HepG2 (cell line): ENCODE data around the gene ZNF341. TPM values are rescaled to one million over a fixed set of nuclear protein-coding genes. Genes with fewer than 3 reads are reported as not detected.

Experiments
- ARNT ChIP-seq: fragments of 450-650 bp; IDR thresholded peaks from 2 replicates; pipeline ENCODE4 v1.6.1; 2017
- GABPA ChIP-seq, 2 experiments: IDR thresholded peaks; 2 replicates each; pipeline ENCODE4 v1.6.1; 2011 to 2016; ENCODE audit warnings: low read depth in 2 of 2, low read length in 1 of 2, missing biosample characterization in 1 of 2, missing genetic modification characterization in 1 of 2
- HDAC1 ChIP-seq: sonication (generic); formaldehyde crosslinking; IDR thresholded peaks from 2 replicates; pipeline ENCODE4 v1.5.1; 2020; ENCODE audit warnings: mild to moderate bottlenecking, missing genetic modification reagents
- HOXA7 ChIP-seq: sonication (generic); formaldehyde crosslinking; IDR thresholded peaks from 2 replicates; pipeline ENCODE4 v1.8.1; 2022; ENCODE audit warnings: mild to moderate bottlenecking, missing genetic modification reagents, moderate library complexity
- MAF1 ChIP-seq: sonication (generic); formaldehyde crosslinking; IDR thresholded peaks from 2 replicates; pipeline ENCODE4 v1.5.0; 2020; ENCODE audit warnings: missing genetic modification reagents, borderline replicate concordance
- SALL1 ChIP-seq: sonication (generic); formaldehyde crosslinking; IDR thresholded peaks from 2 replicates; pipeline ENCODE4 v1.8.0; 2022; ENCODE audit warnings: mild to moderate bottlenecking, missing genetic modification reagents
- SMAD3 ChIP-seq: sonication (generic); formaldehyde crosslinking; IDR thresholded peaks from 2 replicates; pipeline ENCODE4 v1.4.0; 2020; ENCODE audit warnings: missing genetic modification reagents
- TOE1 ChIP-seq: sonication (generic); formaldehyde crosslinking; IDR thresholded peaks from 2 replicates; pipeline ENCODE4 v1.4.0; 2020; ENCODE audit warnings: mild to moderate bottlenecking, missing genetic modification reagents
- ZBTB7A ChIP-seq: sonication (generic); formaldehyde crosslinking; IDR thresholded peaks from 2 replicates; pipeline ENCODE4 v1.8.0; 2022; ENCODE audit warnings: mild to moderate bottlenecking, missing genetic modification reagents
- ZFP36L2 ChIP-seq: sonication (generic); formaldehyde crosslinking; IDR thresholded peaks from 2 replicates; pipeline ENCODE4 v1.4.0; 2020; ENCODE audit warnings: missing genetic modification reagents
- ZMYM2 ChIP-seq: sonication (generic); formaldehyde crosslinking; IDR thresholded peaks from 2 replicates; pipeline ENCODE4 v1.8.0; 2022; ENCODE audit warnings: mild to moderate bottlenecking, missing genetic modification reagents
- ZNF224 ChIP-seq: sonication (generic); formaldehyde crosslinking; IDR thresholded peaks from 2 replicates; pipeline ENCODE4 v1.5.0; 2020; ENCODE audit warnings: mild to moderate bottlenecking, missing genetic modification reagents
- ZNF282 ChIP-seq: fragments of 450-650 bp; IDR thresholded peaks from 2 replicates; pipeline ENCODE4 v1.6.1; 2018; ENCODE audit not compliant: partially characterized antibody
- ZNF543 ChIP-seq: sonication (generic); formaldehyde crosslinking; IDR thresholded peaks from 2 replicates; pipeline ENCODE4 v1.4.0; 2020; ENCODE audit warnings: mild to moderate bottlenecking, missing genetic modification reagents
- ZNF619 ChIP-seq: sonication (generic); formaldehyde crosslinking; IDR thresholded peaks from 2 replicates; pipeline ENCODE4 v1.4.0; 2020; ENCODE audit warnings: mild to moderate bottlenecking, missing genetic modification reagents
- ZNF724P ChIP-seq: sonication (generic); formaldehyde crosslinking; IDR thresholded peaks from 2 replicates; pipeline ENCODE4 v1.8.0; 2022; ENCODE audit warnings: missing genetic modification reagents, borderline replicate concordance
- ZNF746 ChIP-seq: sonication (generic); formaldehyde crosslinking; IDR thresholded peaks from 2 replicates; pipeline ENCODE4 v1.8.0; 2022; ENCODE audit warnings: mild to moderate bottlenecking, missing genetic modification reagents
- ZNF768 ChIP-seq: sonication (generic); formaldehyde crosslinking; IDR thresholded peaks from 2 replicates; pipeline ENCODE4 v1.4.0; 2020; ENCODE audit warnings: missing genetic modification reagents
- polyA plus RNA-seq, 8 experiments: library from polyadenylated mRNA; depleted of rRNA in 3 of 8; stranded (reverse) in 7 of 8; unstranded in 1 of 8; fragments of >200 nt; fragmentation: Illumina TruSeq in 4 of 8; extraction: Trizol in 4 of 8; gene quantifications; 2 replicates each; pipeline versions ENCODE4 v1.2.1 to v1.2.3, GENCODE V29; 2011 to 2016; ENCODE audit warnings: low read depth in 4 of 8, missing spikeins in 1 of 8, mixed read lengths in 1 of 8; ENCODE audit not compliant: insufficient read depth in 1 of 8
- total RNA-seq, 5 experiments: library from RNA; depleted of rRNA; stranded (reverse); fragments of >200 nt; fragmentation: Illumina TruSeq; extraction: Trizol; gene quantifications; 2 replicates each; pipeline ENCODE4 v1.2.3, GENCODE V29; 2016; ENCODE audit warnings: low read depth in 1 of 5
- TF ChIP-seq, protein P1 (sequence below): sonication (generic); formaldehyde crosslinking; IDR thresholded peaks from 2 replicates; pipeline ENCODE4 v1.4.0; 2020; ENCODE audit warnings: missing genetic modification reagents
- TF ChIP-seq, protein P2 (sequence below): sonication (generic); formaldehyde crosslinking; IDR thresholded peaks from 2 replicates; pipeline ENCODE4 v1.4.0; 2020; ENCODE audit warnings: missing genetic modification reagents
- TF ChIP-seq, protein P3 (sequence below): fragments of 450-650 bp; IDR thresholded peaks from 2 replicates; pipeline ENCODE4 v1.6.1; 2017; ENCODE audit warnings: mild to moderate bottlenecking

ZNF341 gene
- total and polyA plus RNA-seq, 2 of the 13 experiments (the other 11 are each of a cell fraction or from before 2014, with no cell fraction given) = 1.1 to 2.2 TPM

DNA sequence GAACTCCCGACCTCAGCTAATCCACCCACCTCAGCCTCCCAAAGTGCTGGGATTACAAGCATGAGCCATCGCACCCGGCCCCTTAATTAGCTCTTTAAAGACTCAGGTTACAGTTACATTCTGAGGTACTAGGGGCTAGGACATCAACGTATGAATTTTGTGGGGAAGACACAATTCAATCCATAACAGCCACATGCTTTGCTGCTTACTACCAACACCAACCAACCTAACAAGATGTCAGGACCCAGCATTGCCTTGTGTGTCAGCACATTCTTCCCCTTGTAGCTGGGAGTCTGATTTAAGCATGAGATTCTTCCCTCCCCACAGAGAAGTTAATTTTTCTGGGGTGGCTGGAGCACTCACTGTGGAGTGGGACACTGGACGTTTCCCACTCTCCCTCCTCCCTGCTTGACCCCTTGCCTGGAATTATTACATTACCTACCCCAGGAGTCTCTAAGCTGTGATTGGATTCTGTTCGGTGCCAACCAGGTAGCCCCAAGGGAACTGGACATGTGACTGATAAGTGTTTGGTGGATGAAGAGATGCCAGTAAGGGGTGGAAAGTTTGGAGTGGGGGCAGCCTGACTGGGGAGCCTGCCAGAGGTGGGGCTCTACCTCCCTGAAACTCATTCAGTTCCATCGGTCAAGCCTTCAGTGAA is 6.1 kb upstream of the ZNF341 start (continued):
- TF ChIP-seq SALL1 (no peak), ZFP36L2 (no peak), SMAD3 (CRISPR knock-in tag) (no peak), ZNF724P (CRISPR knock-in tag) (no peak), ZNF768 (CRISPR knock-in tag) (no peak), MAF1 (CRISPR knock-in tag) (no peak), GABPA (IDR thresholded peaks at IDR 0.05; ENCODE audit: low read depth, low read length) (no peak), GABPA (CRISPR knock-in tag; IDR thresholded peaks at IDR 0.05; ENCODE audit: low read depth) (no peak), ZNF619 (CRISPR knock-in tag) (no peak), HDAC1 (CRISPR knock-in tag) (0 out of 2 replicates have a peak, but pooled peaks have one; percentile 26), ZBTB7A (no peak), ZNF282 (no peak), HOXA7 (CRISPR knock-in tag) (no peak), ARNT (no peak), ZNF543 (no peak), ZNF224 (CRISPR knock-in tag) (no peak), ZMYM2 (CRISPR knock-in tag) (peak; percentile 10; the same call in 1 of the 2 replicates), ZNF746 (CRISPR knock-in tag) (peak; percentile 46; the same call in 1 of the 2 replicates), TOE1 (CRISPR knock-in tag) (no peak)
- TF ChIP-seq, protein P1, sequence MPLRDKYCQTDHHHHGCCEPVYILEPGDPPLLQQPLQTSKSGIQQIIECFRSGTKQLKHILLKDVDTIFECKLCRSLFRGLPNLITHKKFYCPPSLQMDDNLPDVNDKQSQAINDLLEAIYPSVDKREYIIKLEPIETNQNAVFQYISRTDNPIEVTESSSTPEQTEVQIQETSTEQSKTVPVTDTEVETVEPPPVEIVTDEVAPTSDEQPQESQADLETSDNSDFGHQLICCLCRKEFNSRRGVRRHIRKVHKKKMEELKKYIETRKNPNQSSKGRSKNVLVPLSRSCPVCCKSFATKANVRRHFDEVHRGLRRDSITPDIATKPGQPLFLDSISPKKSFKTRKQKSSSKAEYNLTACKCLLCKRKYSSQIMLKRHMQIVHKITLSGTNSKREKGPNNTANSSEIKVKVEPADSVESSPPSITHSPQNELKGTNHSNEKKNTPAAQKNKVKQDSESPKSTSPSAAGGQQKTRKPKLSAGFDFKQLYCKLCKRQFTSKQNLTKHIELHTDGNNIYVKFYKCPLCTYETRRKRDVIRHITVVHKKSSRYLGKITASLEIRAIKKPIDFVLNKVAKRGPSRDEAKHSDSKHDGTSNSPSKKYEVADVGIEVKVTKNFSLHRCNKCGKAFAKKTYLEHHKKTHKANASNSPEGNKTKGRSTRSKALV (CRISPR knock-in tag) = no peak
- TF ChIP-seq, protein P2, sequence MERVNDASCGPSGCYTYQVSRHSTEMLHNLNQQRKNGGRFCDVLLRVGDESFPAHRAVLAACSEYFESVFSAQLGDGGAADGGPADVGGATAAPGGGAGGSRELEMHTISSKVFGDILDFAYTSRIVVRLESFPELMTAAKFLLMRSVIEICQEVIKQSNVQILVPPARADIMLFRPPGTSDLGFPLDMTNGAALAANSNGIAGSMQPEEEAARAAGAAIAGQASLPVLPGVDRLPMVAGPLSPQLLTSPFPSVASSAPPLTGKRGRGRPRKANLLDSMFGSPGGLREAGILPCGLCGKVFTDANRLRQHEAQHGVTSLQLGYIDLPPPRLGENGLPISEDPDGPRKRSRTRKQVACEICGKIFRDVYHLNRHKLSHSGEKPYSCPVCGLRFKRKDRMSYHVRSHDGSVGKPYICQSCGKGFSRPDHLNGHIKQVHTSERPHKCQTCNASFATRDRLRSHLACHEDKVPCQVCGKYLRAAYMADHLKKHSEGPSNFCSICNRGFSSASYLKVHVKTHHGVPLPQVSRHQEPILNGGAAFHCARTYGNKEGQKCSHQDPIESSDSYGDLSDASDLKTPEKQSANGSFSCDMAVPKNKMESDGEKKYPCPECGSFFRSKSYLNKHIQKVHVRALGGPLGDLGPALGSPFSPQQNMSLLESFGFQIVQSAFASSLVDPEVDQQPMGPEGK (CRISPR knock-in tag) = no peak
- TF ChIP-seq, protein P3, sequence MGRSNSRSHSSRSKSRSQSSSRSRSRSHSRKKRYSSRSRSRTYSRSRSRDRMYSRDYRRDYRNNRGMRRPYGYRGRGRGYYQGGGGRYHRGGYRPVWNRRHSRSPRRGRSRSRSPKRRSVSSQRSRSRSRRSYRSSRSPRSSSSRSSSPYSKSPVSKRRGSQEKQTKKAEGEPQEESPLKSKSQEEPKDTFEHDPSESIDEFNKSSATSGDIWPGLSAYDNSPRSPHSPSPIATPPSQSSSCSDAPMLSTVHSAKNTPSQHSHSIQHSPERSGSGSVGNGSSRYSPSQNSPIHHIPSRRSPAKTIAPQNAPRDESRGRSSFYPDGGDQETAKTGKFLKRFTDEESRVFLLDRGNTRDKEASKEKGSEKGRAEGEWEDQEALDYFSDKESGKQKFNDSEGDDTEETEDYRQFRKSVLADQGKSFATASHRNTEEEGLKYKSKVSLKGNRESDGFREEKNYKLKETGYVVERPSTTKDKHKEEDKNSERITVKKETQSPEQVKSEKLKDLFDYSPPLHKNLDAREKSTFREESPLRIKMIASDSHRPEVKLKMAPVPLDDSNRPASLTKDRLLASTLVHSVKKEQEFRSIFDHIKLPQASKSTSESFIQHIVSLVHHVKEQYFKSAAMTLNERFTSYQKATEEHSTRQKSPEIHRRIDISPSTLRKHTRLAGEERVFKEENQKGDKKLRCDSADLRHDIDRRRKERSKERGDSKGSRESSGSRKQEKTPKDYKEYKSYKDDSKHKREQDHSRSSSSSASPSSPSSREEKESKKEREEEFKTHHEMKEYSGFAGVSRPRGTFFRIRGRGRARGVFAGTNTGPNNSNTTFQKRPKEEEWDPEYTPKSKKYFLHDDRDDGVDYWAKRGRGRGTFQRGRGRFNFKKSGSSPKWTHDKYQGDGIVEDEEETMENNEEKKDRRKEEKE = no peak
